ENCODE data around the gene TBCCD1. TPM values are rescaled to one million over a fixed set of nuclear protein-coding genes. Genes with fewer than 3 reads are reported as not detected.
"Not testable (repeated sequence)": the region's sequence is repeated elsewhere in the genome, so short reads cannot be mapped to it uniquely, and the experiment has no call there.

Gene TBCCD1
- total and polyA plus RNA-seq, 2 experiments from 2014 or later = 10.9 to 16.4 TPM

GRCh38 chr3:186532598-186533072 is 34.5 kb downstream of the TBCCD1 start:
- TF ChIP-seq CTCF (IDR thresholded peaks at IDR 0.05; ENCODE audit: low read depth, low read length) = no peak
- H3K4me1 ChIP-seq (ENCODE audit: low read depth) = no peaks in the 10 kb centered on the region
- no peaks in the 10 kb centered on the region for H3K36me3 ChIP-seq
- no peak overlapping the region for H3K27ac ChIP-seq
- DNase-seq (ENCODE audit: low read depth in 1 of 2, low spot score in 1 of 2) = no peak
- no peak overlapping the region for H3K4me3 ChIP-seq
- H3K27me3 ChIP-seq = no peaks in the 10 kb centered on the region
- H3K9me3 ChIP-seq (ENCODE audit: low read depth) = no peaks in the 10 kb centered on the region

- not testable (repeated sequence) for H3K36me3 ChIP-seq; H3K4me1 ChIP-seq (ENCODE audit: low read depth); H3K4me3 ChIP-seq; H3K9me3 ChIP-seq (ENCODE audit: low read depth); DNase-seq (ENCODE audit: low read depth in 1 of 2, low spot score in 1 of 2); H3K27me3 ChIP-seq; H3K27ac ChIP-seq
Measured at GRCh38 chr3:186531694-186532093, 35.4 kb downstream of the TBCCD1 start.

DNA sequence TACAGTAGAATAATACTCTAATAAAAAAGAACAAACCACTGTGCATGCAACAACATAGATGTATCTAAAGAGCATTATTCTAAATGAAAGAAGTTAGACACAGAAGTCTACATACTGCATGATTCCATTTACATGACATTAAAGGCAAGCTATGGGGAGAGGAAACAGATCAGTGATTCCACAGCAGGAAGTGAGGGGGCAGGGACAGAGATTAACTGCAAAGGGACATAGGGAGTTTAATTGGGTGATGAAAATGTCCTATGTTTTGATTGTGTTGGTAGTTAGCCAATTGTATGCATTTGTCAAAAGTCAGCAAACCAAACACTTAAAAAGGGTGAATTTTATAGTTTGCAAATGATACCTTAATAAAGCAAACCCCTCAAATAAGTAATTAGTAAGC is 36.7 kb downstream of the TBCCD1 start:
- TF ChIP-seq CTCF (IDR thresholded peaks at IDR 0.05; ENCODE audit: low read depth, low read length) = no peak
- Histone ChIP-seq H3K27ac (no peak overlapping the region), H3K4me1 (ENCODE audit: low read depth) (no peaks in the 10 kb centered on the region)

DNA sequence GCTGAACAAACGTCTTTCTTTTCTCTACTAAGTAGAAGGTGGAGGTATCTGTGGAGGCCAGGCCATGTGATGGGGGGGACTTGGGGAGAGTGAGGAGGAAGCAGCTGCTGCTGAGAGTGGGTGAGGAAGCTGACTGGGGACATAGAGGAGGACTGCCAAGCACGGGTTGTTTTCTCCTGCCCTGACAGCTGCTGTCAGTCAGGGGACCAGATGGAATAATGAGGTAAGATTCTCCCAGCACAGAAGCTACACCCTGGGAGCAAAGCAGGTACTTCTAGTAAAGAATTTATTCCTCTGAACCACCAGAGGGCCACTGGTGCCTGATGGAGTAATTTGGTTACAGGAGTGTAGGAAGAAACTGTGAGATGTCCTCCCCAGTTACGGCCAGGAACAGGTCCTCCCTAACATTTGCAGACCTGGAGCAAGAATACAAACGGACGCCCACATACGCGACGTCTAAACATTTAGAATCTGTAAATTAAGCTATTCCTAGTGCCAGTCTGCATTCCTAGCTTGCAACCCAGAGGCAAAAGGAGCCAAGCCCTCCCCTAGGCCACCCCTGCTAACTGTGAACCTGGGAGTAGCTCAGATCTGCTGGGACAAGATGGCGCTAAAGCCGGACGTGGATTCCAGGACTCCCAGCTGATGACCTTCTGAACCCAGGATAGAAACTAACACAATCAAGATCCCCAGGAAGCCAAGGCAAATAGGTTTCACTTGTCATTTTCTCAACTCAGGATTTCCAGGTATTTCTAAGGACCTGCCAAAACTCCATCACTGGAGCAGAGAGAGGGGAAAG is 37.7 kb downstream of the TBCCD1 start:
- Histone ChIP-seq H3K4me1 (ENCODE audit: low read depth) (no peaks in the 10 kb centered on the region), H3K36me3 (no peaks in the 10 kb centered on the region), H3K9me3 (ENCODE audit: low read depth) (no peaks in the 10 kb centered on the region), H3K27ac (no peak overlapping the region), H3K4me3 (no peak overlapping the region), H3K27me3 (no peaks in the 10 kb centered on the region)
- no peak for TF ChIP-seq CTCF (IDR thresholded peaks at IDR 0.05; ENCODE audit: low read depth, low read length)
- DNase-seq (ENCODE audit: low read depth in 1 of 2, low spot score in 1 of 2) = no peak

More for the DNA sequence above, 36.7 kb downstream of the TBCCD1 start:
- H3K36me3 ChIP-seq = no peaks in the 10 kb centered on the region
- no peak overlapping the region for H3K4me3 ChIP-seq
- H3K9me3 ChIP-seq (ENCODE audit: low read depth) = no peaks in the 10 kb centered on the region
- H3K27me3 ChIP-seq = no peaks in the 10 kb centered on the region
- no peak for DNase-seq (ENCODE audit: low read depth in 1 of 2, low spot score in 1 of 2)

DNA sequence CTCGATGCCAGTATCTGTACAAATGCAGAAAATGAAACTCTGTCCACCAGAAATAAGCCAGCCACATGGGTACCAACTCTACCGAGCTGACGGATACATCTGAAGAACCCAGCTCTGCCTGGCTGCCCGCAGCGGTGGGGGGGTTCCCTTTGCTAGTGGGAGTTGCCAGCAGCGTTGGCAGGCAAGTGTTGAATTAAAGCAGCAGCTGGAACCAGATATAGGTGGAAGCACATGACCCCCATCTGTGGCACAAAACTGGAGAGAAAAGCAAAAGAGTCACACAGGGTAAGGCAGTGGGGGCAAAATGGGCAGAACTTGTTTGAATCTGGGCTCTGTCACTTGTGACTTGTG is 40.9 kb downstream of the TBCCD1 start:
- Histone ChIP-seq H3K36me3 (no peaks in the 10 kb centered on the region), H3K4me3 (no peak overlapping the region), H3K9me3 (ENCODE audit: low read depth) (no peaks in the 10 kb centered on the region), H3K27ac (no peak overlapping the region), H3K4me1 (ENCODE audit: low read depth) (peaks cover 6% of the 10 kb centered on the region), H3K27me3 (no peaks in the 10 kb centered on the region)
- no peak for TF ChIP-seq CTCF (IDR thresholded peaks at IDR 0.05; ENCODE audit: low read depth, low read length)
- DNase-seq (ENCODE audit: low read depth in 1 of 2, low spot score in 1 of 2) = no peak

GRCh38 chr3:186525369-186526255 is 41.5 kb downstream of the TBCCD1 start:
- no peak for TF ChIP-seq CTCF (IDR thresholded peaks at IDR 0.05; ENCODE audit: low read depth, low read length)
- H3K4me3 ChIP-seq = no peak overlapping the region
- H3K4me1 ChIP-seq (ENCODE audit: low read depth) = peaks cover 6% of the 10 kb centered on the region
- no peak for DNase-seq (ENCODE audit: low read depth in 1 of 2, low spot score in 1 of 2)
- H3K27me3 ChIP-seq = no peaks in the 10 kb centered on the region
- H3K27ac ChIP-seq = no peak overlapping the region
- H3K9me3 ChIP-seq (ENCODE audit: low read depth) = no peaks in the 10 kb centered on the region
- H3K36me3 ChIP-seq = no peaks in the 10 kb centered on the region
